ENCODE measurements around the gene FAM81B.

FAM81B gene

GRCh38 chr5:95401626-95402025 lies 10.5 kb downstream of the FAM81B start:
- H3K9me3 ChIP-seq (ENCODE audit: control insufficient read depth, low read length) = no peaks in the 10 kb centered on the region
- 80 to 87% methylated on average over 2 of the region's 3 CpGs for WGBS, 2 experiments (ENCODE audit: insufficient coverage in 2 of 2)
- no peaks in the 10 kb centered on the region for H3K4me1 ChIP-seq (ENCODE audit: control insufficient read depth, insufficient read depth, low read length, poor library complexity, severe bottlenecking)
- H3K27ac ChIP-seq (ENCODE audit: low read depth, low read length, severe bottlenecking) = no peak overlapping the region
- no peak overlapping the region for H3K4me3 ChIP-seq (ENCODE audit: extremely low read depth, insufficient read depth, low read length, poor library complexity, severe bottlenecking)
- no peaks in the 10 kb centered on the region for H3K36me3 ChIP-seq (ENCODE audit: control insufficient read depth, insufficient read depth, low read length)

- H3K36me3 ChIP-seq (ENCODE audit: control insufficient read depth, insufficient read depth, low read length) = no peaks in the 10 kb centered on the region
- no peak overlapping the region for H3K4me3 ChIP-seq (ENCODE audit: extremely low read depth, insufficient read depth, low read length, poor library complexity, severe bottlenecking)
- no peaks in the 10 kb centered on the region for H3K4me1 ChIP-seq (ENCODE audit: control insufficient read depth, insufficient read depth, low read length, poor library complexity, severe bottlenecking)
- 83 to 100% methylated on average over 1 of the region's 1 CpG for WGBS, 2 experiments (ENCODE audit: insufficient coverage in 2 of 2)
- no peak overlapping the region for H3K27ac ChIP-seq (ENCODE audit: low read depth, low read length, severe bottlenecking)
- no peaks in the 10 kb centered on the region for H3K9me3 ChIP-seq (ENCODE audit: control insufficient read depth, low read length)
These were observed 12.8 kb downstream of the FAM81B start for GRCh38 chr5:95403996-95404395.

GRCh38 chr5:95406426-95407090 lies 15.4 kb downstream of the FAM81B start:
- 80 to 100% methylated on average over 1 to 2 of the region's 5 CpGs for WGBS, 2 experiments (ENCODE audit: insufficient coverage in 2 of 2)
- H3K36me3 ChIP-seq (ENCODE audit: control insufficient read depth, insufficient read depth, low read length) = no peaks in the 10 kb centered on the region
- no peaks in the 10 kb centered on the region for H3K9me3 ChIP-seq (ENCODE audit: control insufficient read depth, low read length)
- H3K4me3 ChIP-seq (ENCODE audit: extremely low read depth, insufficient read depth, low read length, poor library complexity, severe bottlenecking) = no peak overlapping the region
- no peaks in the 10 kb centered on the region for H3K4me1 ChIP-seq (ENCODE audit: control insufficient read depth, insufficient read depth, low read length, poor library complexity, severe bottlenecking)
- no peak overlapping the region for H3K27ac ChIP-seq (ENCODE audit: low read depth, low read length, severe bottlenecking)

- Histone ChIP-seq H3K36me3 (ENCODE audit: control insufficient read depth, insufficient read depth, low read length) (no peaks in the 10 kb centered on the region), H3K9me3 (ENCODE audit: control insufficient read depth, low read length) (no peaks in the 10 kb centered on the region), H3K27ac (ENCODE audit: low read depth, low read length, severe bottlenecking) (no peak overlapping the region), H3K4me1 (ENCODE audit: control insufficient read depth, insufficient read depth, low read length, poor library complexity, severe bottlenecking) (no peaks in the 10 kb centered on the region), H3K4me3 (ENCODE audit: extremely low read depth, insufficient read depth, low read length, poor library complexity, severe bottlenecking) (no peak overlapping the region)
- WGBS, 2 experiments (ENCODE audit: insufficient coverage in 2 of 2) = 92 to 93% methylated on average over 2 of the region's 2 CpGs
These were observed 19.1 kb downstream of the FAM81B start for GRCh38 chr5:95410279-95410678.

- H3K27ac ChIP-seq (ENCODE audit: low read depth, low read length, severe bottlenecking) = no peak overlapping the region
- WGBS, 2 experiments (ENCODE audit: insufficient coverage in 2 of 2) = 92% methylated on average over 2 of the region's 2 CpGs; no CpG with 5 or more reads in 1 of the 2 experiments
- H3K4me3 ChIP-seq (ENCODE audit: extremely low read depth, insufficient read depth, low read length, poor library complexity, severe bottlenecking) = no peak overlapping the region
- H3K9me3 ChIP-seq (ENCODE audit: control insufficient read depth, low read length) = no peaks in the 10 kb centered on the region
- H3K4me1 ChIP-seq (ENCODE audit: control insufficient read depth, insufficient read depth, low read length, poor library complexity, severe bottlenecking) = no peaks in the 10 kb centered on the region
- no peaks in the 10 kb centered on the region for H3K36me3 ChIP-seq (ENCODE audit: control insufficient read depth, insufficient read depth, low read length)
These were observed 20.3 kb downstream of the FAM81B start for GRCh38 chr5:95411474-95411873.

GRCh38 chr5:95414451-95414850 lies 23.3 kb downstream of the FAM81B start:
- Histone ChIP-seq H3K27ac (ENCODE audit: low read depth, low read length, severe bottlenecking) (no peak overlapping the region), H3K36me3 (ENCODE audit: control insufficient read depth, insufficient read depth, low read length) (no peaks in the 10 kb centered on the region), H3K4me3 (ENCODE audit: extremely low read depth, insufficient read depth, low read length, poor library complexity, severe bottlenecking) (no peak overlapping the region), H3K4me1 (ENCODE audit: control insufficient read depth, insufficient read depth, low read length, poor library complexity, severe bottlenecking) (peaks cover 4% of the 10 kb centered on the region), H3K9me3 (ENCODE audit: control insufficient read depth, low read length) (no peaks in the 10 kb centered on the region)
- 90 to 98% methylated on average over 4 of the region's 4 CpGs for WGBS, 2 experiments (ENCODE audit: insufficient coverage in 2 of 2)

GRCh38 chr5:95417971-95418370 lies 26.8 kb downstream of the FAM81B start:
- H3K4me1 ChIP-seq (ENCODE audit: control insufficient read depth, insufficient read depth, low read length, poor library complexity, severe bottlenecking) = peaks cover 4% of the 10 kb centered on the region
- H3K27ac ChIP-seq (ENCODE audit: low read depth, low read length, severe bottlenecking) = no peak overlapping the region
- 92 to 100% methylated on average over 2 of the region's 3 CpGs for WGBS, 2 experiments (ENCODE audit: insufficient coverage in 2 of 2)
- H3K4me3 ChIP-seq (ENCODE audit: extremely low read depth, insufficient read depth, low read length, poor library complexity, severe bottlenecking) = no peak overlapping the region
- H3K36me3 ChIP-seq (ENCODE audit: control insufficient read depth, insufficient read depth, low read length) = no peaks in the 10 kb centered on the region
- H3K9me3 ChIP-seq (ENCODE audit: control insufficient read depth, low read length) = no peaks in the 10 kb centered on the region

- H3K4me1 ChIP-seq (ENCODE audit: control insufficient read depth, insufficient read depth, low read length, poor library complexity, severe bottlenecking) = peaks cover 4% of the 10 kb centered on the region
- H3K27ac ChIP-seq (ENCODE audit: low read depth, low read length, severe bottlenecking) = no peak overlapping the region
- 83 to 86% methylated on average over 1 to 2 of the region's 3 CpGs for WGBS, 2 experiments (ENCODE audit: insufficient coverage in 2 of 2)
- H3K9me3 ChIP-seq (ENCODE audit: control insufficient read depth, low read length) = no peaks in the 10 kb centered on the region
- no peak overlapping the region for H3K4me3 ChIP-seq (ENCODE audit: extremely low read depth, insufficient read depth, low read length, poor library complexity, severe bottlenecking)
- H3K36me3 ChIP-seq (ENCODE audit: control insufficient read depth, insufficient read depth, low read length) = no peaks in the 10 kb centered on the region
These were observed 31.7 kb downstream of the FAM81B start for GRCh38 chr5:95422838-95423237.

GRCh38 chr5:95424016-95424415 lies 32.9 kb downstream of the FAM81B start:
- Histone ChIP-seq H3K9me3 (ENCODE audit: control insufficient read depth, low read length) (no peaks in the 10 kb centered on the region), H3K4me1 (ENCODE audit: control insufficient read depth, insufficient read depth, low read length, poor library complexity, severe bottlenecking) (no peaks in the 10 kb centered on the region), H3K27ac (ENCODE audit: low read depth, low read length, severe bottlenecking) (no peak overlapping the region), H3K4me3 (ENCODE audit: extremely low read depth, insufficient read depth, low read length, poor library complexity, severe bottlenecking) (no peak overlapping the region), H3K36me3 (ENCODE audit: control insufficient read depth, insufficient read depth, low read length) (no peaks in the 10 kb centered on the region)
- WGBS, 2 experiments (ENCODE audit: insufficient coverage in 2 of 2) = no CpG with 5 or more reads among the region's 4 CpGs

GRCh38 chr5:95424526-95424925 lies 33.4 kb downstream of the FAM81B start:
- no peak overlapping the region for H3K27ac ChIP-seq (ENCODE audit: low read depth, low read length, severe bottlenecking)
- H3K4me3 ChIP-seq (ENCODE audit: extremely low read depth, insufficient read depth, low read length, poor library complexity, severe bottlenecking) = no peak overlapping the region
- no peaks in the 10 kb centered on the region for H3K9me3 ChIP-seq (ENCODE audit: control insufficient read depth, low read length)
- H3K4me1 ChIP-seq (ENCODE audit: control insufficient read depth, insufficient read depth, low read length, poor library complexity, severe bottlenecking) = no peaks in the 10 kb centered on the region
- WGBS, 2 experiments (ENCODE audit: insufficient coverage in 2 of 2) = no CpG with 5 or more reads among the region's 1 CpG
- no peaks in the 10 kb centered on the region for H3K36me3 ChIP-seq (ENCODE audit: control insufficient read depth, insufficient read depth, low read length)

GRCh38 chr5:95426227-95426626 lies 35.1 kb downstream of the FAM81B start:
- Histone ChIP-seq H3K4me1 (ENCODE audit: control insufficient read depth, insufficient read depth, low read length, poor library complexity, severe bottlenecking) (no peaks in the 10 kb centered on the region), H3K9me3 (ENCODE audit: control insufficient read depth, low read length) (no peaks in the 10 kb centered on the region), H3K27ac (ENCODE audit: low read depth, low read length, severe bottlenecking) (no peak overlapping the region), H3K4me3 (ENCODE audit: extremely low read depth, insufficient read depth, low read length, poor library complexity, severe bottlenecking) (no peak overlapping the region), H3K36me3 (ENCODE audit: control insufficient read depth, insufficient read depth, low read length) (no peaks in the 10 kb centered on the region)
- 72 to 93% methylated on average over 3 to 4 of the region's 5 CpGs for WGBS, 2 experiments (ENCODE audit: insufficient coverage in 2 of 2)

Measured in mesodermal cell (in vitro differentiated cells).